HCT116 (cell line): ENCODE data around the gene MXD3. TPM values are rescaled to one million over a fixed set of nuclear protein-coding genes. Genes with fewer than 3 reads are reported as not detected.

Source experiments
- ATAC-seq: fragments of 200-7000 bp; cut with Tn5 transposase; 2 replicates; pipeline ENCODE4 v1.9.1; 2020; ENCODE audit warnings: mild to moderate bottlenecking, moderate library complexity
- BruUV-seq: library from RNA; stranded (reverse); fragments of 400-500 nt; replicated peaks from 2 replicates; lab custom pipeline; 2021; lab: Mats Ljungman, UMichigan
- CTCF ChIA-PET: fragments of 300-600 bp; sonication (Branson Sonifier 250); formaldehyde crosslinking; loops from one replicate; lab custom pipeline; 2021; ENCODE audit warnings: antibody characterized with exemption; lab: Charles Lee
- POLR2A ChIA-PET: fragments of 300-600, 350-600 bp; sonication (Branson Sonifier 250); formaldehyde crosslinking; loops from one replicate; lab custom pipeline; 2021; ENCODE audit warnings: antibody characterized with exemption; lab: Charles Lee
- RAD21 ChIA-PET, 2 experiments: fragments of 300-600 bp; sonication (Branson Sonifier 250); formaldehyde crosslinking; loops; one replicate each; lab custom pipeline; 2023; ENCODE audit warnings: low total read pairs in 2 of 2; ENCODE audit not compliant: uncharacterized antibody in 2 of 2, unreplicated experiment in 2 of 2, low non-redundant PET in 1 of 2; lab: Charles Lee
- DNase-seq: peaks from one replicate; pipeline ENCODE4 v3.0.0-alpha.2; 2010; ENCODE audit warnings: low read depth, low spot score
- H2AFZ ChIP-seq: fragments of 200-600 bp; shearing (Covaris generic), sonication (generic); 2 replicates; pipeline ENCODE4 v1.6.1; 2017; ENCODE audit warnings: low read depth, mixed run types, mixed read lengths, antibody characterized with exemption, low read length; ENCODE audit not compliant: poor library complexity, severe bottlenecking
- H3K27ac ChIP-seq: 2 replicates; pipeline ENCODE4 v1.5.1; 2012; ENCODE audit warnings: low read depth, low read length
- H3K27me3 ChIP-seq: fragments of 200-600 bp; sonication (generic); 2 replicates; pipeline ENCODE4 v1.6.1; 2016; ENCODE audit warnings: mixed run types, low read length, mixed read lengths; ENCODE audit not compliant: insufficient read depth
- H3K36me3 ChIP-seq, 2 experiments: fragments of 200-500 bp in 1 of 2; fragments of 200-600 bp in 1 of 2; sonication (Bioruptor generic) in 1 of 2; sonication (generic) in 1 of 2; 2 replicates each; pipeline versions ENCODE4 v1.5.1 to v1.6.1; 2014 to 2016; ENCODE audit warnings: low read length in 2 of 2, inconsistent platforms in 1 of 2, mixed read lengths in 1 of 2, mixed run types in 1 of 2; ENCODE audit not compliant: insufficient read depth in 2 of 2, control insufficient read depth in 1 of 2
- H3K4me1 ChIP-seq, 2 experiments: fragments of 200-600 bp in 1 of 2; sonication (generic) in 1 of 2; 2 replicates each; pipeline versions ENCODE4 v1.5.1 to v1.6.1; 2012 to 2017; ENCODE audit warnings: low read length in 2 of 2, inconsistent platforms in 1 of 2, mild to moderate bottlenecking in 1 of 2, mixed read lengths in 1 of 2, mixed run types in 1 of 2, moderate library complexity in 1 of 2; ENCODE audit not compliant: insufficient read depth in 2 of 2, control insufficient read depth in 1 of 2
- H3K4me2 ChIP-seq: fragments of 200-600 bp; sonication (generic); 2 replicates; pipeline ENCODE4 v1.6.1; 2017; ENCODE audit warnings: mixed run types, low read length, mixed read lengths
- H3K4me3 ChIP-seq, 2 experiments: fragments of 200-600 bp in 1 of 2; sonication (generic) in 1 of 2; replicated peaks in 1 of 2; 2 replicates each; pipeline ENCODE4 v1.5.1; 2011 to 2016; ENCODE audit warnings: low read length in 2 of 2, control low read depth in 1 of 2, low read depth in 1 of 2, mild to moderate bottlenecking in 1 of 2, mixed read lengths in 1 of 2, mixed run types in 1 of 2
- H3K79me2 ChIP-seq: fragments of 200-600 bp; sonication (generic); 2 replicates; pipeline ENCODE4 v1.6.1; 2017; ENCODE audit warnings: mild to moderate bottlenecking, mixed run types, low read length, moderate library complexity, mixed read lengths; ENCODE audit not compliant: insufficient read depth
- H3K9ac ChIP-seq: fragments of 200-600 bp; sonication (generic); 2 replicates; pipeline ENCODE4 v1.6.1; 2016; ENCODE audit warnings: low read length, mixed read lengths
- H3K9me2 ChIP-seq: fragments of 200-600 bp; sonication (generic), shearing (Covaris generic); 2 replicates; pipeline ENCODE4 v1.6.1; 2017; ENCODE audit warnings: mixed run types, mild to moderate bottlenecking, moderate library complexity; ENCODE audit not compliant: insufficient read depth
- H3K9me3 ChIP-seq, 2 experiments: fragments of 200-500 bp in 1 of 2; fragments of 200-600 bp in 1 of 2; sonication (Bioruptor generic) in 1 of 2; sonication (generic) in 1 of 2; 2 replicates each; pipeline ENCODE4 v1.6.1; 2014 to 2017; ENCODE audit warnings: low read length in 2 of 2, mixed read lengths in 2 of 2, inconsistent platforms in 1 of 2, low read depth in 1 of 2, mild to moderate bottlenecking in 1 of 2, mixed run types in 1 of 2, moderate library complexity in 1 of 2; ENCODE audit not compliant: control insufficient read depth in 1 of 2, insufficient read depth in 1 of 2
- H4K20me1 ChIP-seq: fragments of 200-600 bp; sonication (generic), shearing (Covaris generic); 2 replicates; pipeline ENCODE4 v1.6.1; 2017; ENCODE audit warnings: mixed run types, mild to moderate bottlenecking, moderate library complexity; ENCODE audit not compliant: insufficient read depth
- ATF3 ChIP-seq: IDR thresholded peaks from 2 replicates; pipeline ENCODE4 v1.6.1; 2012
- CBX3 ChIP-seq: IDR thresholded peaks from 2 replicates; pipeline ENCODE4 v1.6.1; 2012; ENCODE audit warnings: low read depth
- CEBPB ChIP-seq: IDR thresholded peaks from 2 replicates; pipeline ENCODE4 v1.6.1; 2012; ENCODE audit warnings: low read depth
- CTCF ChIP-seq, 3 experiments: fragments of 200-600 bp in 1 of 3; sonication (generic) in 1 of 3; IDR thresholded peaks in 2 of 3; conservative IDR thresholded peaks in 1 of 3; 2 replicates each; pipeline ENCODE4 v1.5.1; 2012 to 2017; ENCODE audit warnings: low read depth in 2 of 3, low read length in 2 of 3, antibody characterized with exemption in 1 of 3, borderline replicate concordance in 1 of 3, control low read depth in 1 of 3, mild to moderate bottlenecking in 1 of 3, mixed read lengths in 1 of 3, mixed run types in 1 of 3, moderate library complexity in 1 of 3; ENCODE audit not compliant: insufficient read depth in 1 of 3
- ELF1 ChIP-seq: IDR thresholded peaks from 2 replicates; pipeline ENCODE4 v1.6.1; 2012; ENCODE audit warnings: low read depth, borderline replicate concordance
- EZH2 ChIP-seq: fragments of 200-600 bp; sonication (generic); IDR thresholded peaks from 2 replicates; pipeline ENCODE4 v1.6.1; 2017; ENCODE audit warnings: antibody characterized with exemption, mixed run types
- FOSL1 ChIP-seq: IDR thresholded peaks from 2 replicates; pipeline ENCODE4 v1.6.1; 2012; ENCODE audit warnings: low read depth
- JUND ChIP-seq: IDR thresholded peaks from 2 replicates; pipeline ENCODE4 v1.6.1; 2012
- MAX ChIP-seq: IDR thresholded peaks from 2 replicates; pipeline ENCODE4 v1.6.1; 2012
- REST ChIP-seq: IDR thresholded peaks from 2 replicates; pipeline ENCODE4 v1.6.1; 2012; ENCODE audit warnings: low read depth
- SRF ChIP-seq: IDR thresholded peaks from 2 replicates; pipeline ENCODE4 v1.6.1; 2012; ENCODE audit warnings: low read depth
- TCF7L2 ChIP-seq: IDR thresholded peaks from 2 replicates; pipeline ENCODE4 v1.7.0; 2011; ENCODE audit warnings: borderline replicate concordance, inconsistent platforms; ENCODE audit not compliant: insufficient read depth, insufficient read length; ENCODE audit errors: extremely low read depth
- YY1 ChIP-seq: IDR thresholded peaks from 2 replicates; pipeline ENCODE4 v1.6.1; 2011; ENCODE audit warnings: low read length, low read depth, moderate library complexity, mild to moderate bottlenecking; ENCODE audit not compliant: insufficient replicate concordance; ENCODE audit errors: extremely low read depth
- ZBTB33 ChIP-seq: IDR thresholded peaks from 2 replicates; pipeline ENCODE4 v1.6.1; 2011; ENCODE audit warnings: mild to moderate bottlenecking, low read length, moderate library complexity; ENCODE audit not compliant: insufficient replicate concordance; ENCODE audit errors: extremely low read depth
- ZFX ChIP-seq: fragments of 450-650 bp; IDR thresholded peaks from 2 replicates; pipeline ENCODE4 v1.6.1; 2017
- intact Hi-C: fragments of 100-400 bp; cut with micrococcal nuclease; formaldehyde crosslinking; loops from 2 replicates; pipeline ENCODE4 v1.10.0; 2022
- total RNA-seq: library from RNA; stranded (reverse); gene quantifications from one replicate; pipeline ENCODE4 v1.2.1, GENCODE V29; 2021; ENCODE audit not compliant: unreplicated experiment

MXD3 gene
- total RNA-seq, 1 experiment from 2014 or later, result 37.6 TPM

GRCh38 chr5:177347699-177348098, 36.0 kb upstream of the MXD3 start:
- Histone ChIP-seq H3K36me3 (peaks cover 8 to 11% of the 10 kb centered on the region in 2 experiments; a peak in 3 of 4 replicates), H3K4me2 (no peak overlapping the region)
- intact Hi-C loops, result no loop called here

More at GRCh38 chr5:177347699-177348098, 36.0 kb upstream of the MXD3 start:
- DNase-seq (no peak), ATAC-seq (no peak)
- H3K4me3 ChIP-seq, result no peak overlapping the region
- H3K79me2 ChIP-seq, result peaks cover 82% of the 10 kb centered on the region
- H3K9ac ChIP-seq, result no peak overlapping the region
- no peaks in the 10 kb centered on the region for H3K9me2 ChIP-seq
- H2AFZ ChIP-seq, result no peak overlapping the region
- H4K20me1 ChIP-seq, result peaks cover 3% of the 10 kb centered on the region; the same call in 1 of the 2 replicates
- no TSS peak for BruUV-seq
- no peaks in the 10 kb centered on the region for H3K27me3 ChIP-seq
- H3K4me1 ChIP-seq, result peaks cover 14 to 16% of the 10 kb centered on the region in 2 experiments
- ChIA-PET POLR2A (no interaction called here), CTCF (interaction anchor here (1.9 kb wide), 1 partner anchor 23 kb away, joined by 6 read pairs; no protein-coding TSS in a partner anchor), RAD21 (no interaction called here)
- no peak for TF ChIP-seq CBX3
- TF ChIP-seq ATF3, result no peak
- no peak for TF ChIP-seq EZH2
- no peak for TF ChIP-seq ZFX
- TF ChIP-seq YY1, result no peak
- TF ChIP-seq SRF, result no peak
- TF ChIP-seq FOSL1, result no peak
- no peak for TF ChIP-seq REST
- no peak for TF ChIP-seq TCF7L2
- no peak for TF ChIP-seq ZBTB33
- no peak for TF ChIP-seq ELF1
- TF ChIP-seq JUND, result no peak
- no peak for TF ChIP-seq CEBPB
- no peak for TF ChIP-seq MAX
- no peak for TF ChIP-seq CTCF (IDR thresholded peaks at IDR 0.05 in 2 of 3, conservative IDR thresholded peaks at IDR 0.05 in 1 of 3; ENCODE audit: borderline replicate concordance in 1 of 3, insufficient read depth in 1 of 3, low read depth in 2 of 3, low read length in 2 of 3)
- H3K9me3 ChIP-seq, result no peaks in the 10 kb centered on the region
- H3K27ac ChIP-seq, result no peak overlapping the region
